PC-9 (cell line): Measurements from ENCODE around the gene MAN1C1. TPM values are rescaled to one million over a fixed set of nuclear protein-coding genes. Genes with fewer than 3 reads are reported as not detected.

ENCODE experiments used
- BruUV-seq: library from RNA; stranded (reverse); fragments of 400-500 nt; replicated peaks from 2 replicates; lab custom pipeline; 2021; lab: Mats Ljungman, UMichigan
- CTCF ChIA-PET: fragments of 300-600 bp; sonication (Branson Sonifier 250); formaldehyde crosslinking; loops from one replicate; lab custom pipeline; 2022; ENCODE audit warnings: antibody characterized with exemption; lab: Charles Lee
- POLR2A ChIA-PET: fragments of 300-600 bp; sonication (Branson Sonifier 250); formaldehyde crosslinking; loops from one replicate; lab custom pipeline; 2022; ENCODE audit warnings: antibody characterized with exemption; ENCODE audit not compliant: unreplicated experiment; lab: Charles Lee
- DNase-seq, 2 experiments: peaks; one replicate each; pipeline versions ENCODE4 v3.0.0 to v3.0.0-alpha.2; 2015 to 2022; ENCODE audit warnings: mixed read lengths in 1 of 2
- H2AFZ ChIP-seq: fragments of 200-600 bp; sonication (generic); 2 replicates; pipeline ENCODE4 v1.8.1; 2017; ENCODE audit warnings: antibody characterized with exemption
- H3F3A ChIP-seq: fragments of 200-600 bp; sonication (generic); 2 replicates; pipeline ENCODE4 v1.8.1; 2017; ENCODE audit warnings: antibody characterized with exemption, mild to moderate bottlenecking, low read depth; ENCODE audit not compliant: insufficient read depth
- H3K27ac ChIP-seq: fragments of 200-600 bp; sonication (generic); 2 replicates; pipeline ENCODE4 v1.6.1; 2016; ENCODE audit warnings: mixed run types
- H3K27me3 ChIP-seq: fragments of 200-600 bp; sonication (generic); 2 replicates; pipeline ENCODE4 v1.6.1; 2016; ENCODE audit warnings: low read depth, mixed run types; ENCODE audit not compliant: insufficient read depth
- H3K36me3 ChIP-seq: fragments of 200-600 bp; sonication (generic); 2 replicates; pipeline ENCODE4 v1.6.1; 2016; ENCODE audit warnings: low read depth, mixed run types
- H3K4me1 ChIP-seq: fragments of 200-600 bp; sonication (generic); replicated peaks from 2 replicates; pipeline ENCODE4 v1.6.1; 2016; ENCODE audit warnings: mixed run types; ENCODE audit not compliant: insufficient read depth
- H3K4me2 ChIP-seq: fragments of 200-600 bp; sonication (generic); 2 replicates; pipeline ENCODE4 v1.6.1; 2017; ENCODE audit warnings: mixed run types
- H3K4me3 ChIP-seq: fragments of 200-600 bp; sonication (generic); 2 replicates; pipeline ENCODE4 v1.6.1; 2016; ENCODE audit warnings: mixed run types
- H3K79me2 ChIP-seq: fragments of 200-600 bp; sonication (generic); 2 replicates; pipeline ENCODE4 v1.6.1; 2017; ENCODE audit warnings: low read depth, mixed run types
- H3K9me2 ChIP-seq: fragments of 200-600 bp; sonication (generic); 2 replicates; pipeline ENCODE4 v1.8.1; 2017; ENCODE audit warnings: mild to moderate bottlenecking; ENCODE audit not compliant: insufficient read depth
- H3K9me3 ChIP-seq: fragments of 200-600 bp; sonication (generic); 2 replicates; pipeline ENCODE4 v1.8.1; 2016; ENCODE audit warnings: low read depth; ENCODE audit not compliant: insufficient read depth
- H4K20me1 ChIP-seq: fragments of 200-600 bp; sonication (generic); 2 replicates; pipeline ENCODE4 v1.8.1; 2017; ENCODE audit not compliant: insufficient read depth
- CTCF ChIP-seq: fragments of 200-600 bp; sonication (generic); conservative IDR thresholded peaks from 2 replicates; pipeline ENCODE4 v1.6.1; 2017; ENCODE audit warnings: mixed run types, antibody characterized with exemption, mild to moderate bottlenecking, moderate library complexity
- EZH2 ChIP-seq: fragments of 200-600 bp; sonication (generic); IDR thresholded peaks from 2 replicates; pipeline ENCODE4 v1.8.0; 2017; ENCODE audit warnings: antibody characterized with exemption, low read depth
- intact Hi-C: fragments of 100-400 bp; cut with micrococcal nuclease; formaldehyde crosslinking; loops from one replicate; pipeline ENCODE4 v1.10.0; 2022; ENCODE audit not compliant: unreplicated experiment
- total RNA-seq: library from RNA; stranded (reverse); gene quantifications from 2 replicates; pipeline ENCODE4 v1.2.3, GENCODE V29; 2021

Gene MAN1C1
- total RNA-seq, 1 experiment from 2014 or later: 0.41 TPM

- intact Hi-C loops: no loop called here
Measured at GRCh38 chr1:25756215-25756614, 139.6 kb downstream of the MAN1C1 start.

GRCh38 chr1:25757151-25757845, 140.7 kb downstream of the MAN1C1 start:
- ChIA-PET POLR2A (no interaction called here), CTCF (no interaction called here)
- H3K4me3 ChIP-seq: no peak overlapping the region
- intact Hi-C loops: no loop called here
- H3F3A ChIP-seq: no peaks in the 10 kb centered on the region
- no peak for DNase-seq
- H3K27ac ChIP-seq: no peak overlapping the region
- H2AFZ ChIP-seq: no peak overlapping the region
- BruUV-seq: no TSS peak
- H3K4me2 ChIP-seq: no peak overlapping the region
- H3K9me2 ChIP-seq: no peaks in the 10 kb centered on the region
- no peaks in the 10 kb centered on the region for H3K36me3 ChIP-seq
- H3K9me3 ChIP-seq: no peaks in the 10 kb centered on the region
- TF ChIP-seq EZH2 (no peak), CTCF (no peak)
- H3K27me3 ChIP-seq: no peaks in the 10 kb centered on the region
- no peaks in the 10 kb centered on the region for H3K4me1 ChIP-seq
- no peaks in the 10 kb centered on the region for H4K20me1 ChIP-seq
- no peaks in the 10 kb centered on the region for H3K79me2 ChIP-seq

More at GRCh38 chr1:25756215-25756614, 139.6 kb downstream of the MAN1C1 start:
- H3K79me2 ChIP-seq: no peaks in the 10 kb centered on the region
- no peaks in the 10 kb centered on the region for H3K9me2 ChIP-seq
- no peaks in the 10 kb centered on the region for H3F3A ChIP-seq
- no peaks in the 10 kb centered on the region for H3K9me3 ChIP-seq
- H3K36me3 ChIP-seq: no peaks in the 10 kb centered on the region
- H3K4me2 ChIP-seq: no peak overlapping the region
- H3K4me1 ChIP-seq: no peaks in the 10 kb centered on the region
- H3K4me3 ChIP-seq: no peak overlapping the region
- TF ChIP-seq EZH2 (no peak), CTCF (no peak)
- H2AFZ ChIP-seq: no peak overlapping the region
- CTCF ChIA-PET: no interaction called here
- POLR2A ChIA-PET: no interaction called here
- DNase-seq: no peak
- no peaks in the 10 kb centered on the region for H4K20me1 ChIP-seq
- H3K27me3 ChIP-seq: no peaks in the 10 kb centered on the region
- no TSS peak for BruUV-seq
- H3K27ac ChIP-seq: no peak overlapping the region

- H3K4me3 ChIP-seq: no peak overlapping the region
- ChIA-PET POLR2A (no interaction called here), CTCF (no interaction called here)
- BruUV-seq: no TSS peak
- H3K9me2 ChIP-seq: no peaks in the 10 kb centered on the region
- no peaks in the 10 kb centered on the region for H3K36me3 ChIP-seq
- H3K79me2 ChIP-seq: no peaks in the 10 kb centered on the region
- intact Hi-C loops: no loop called here
- H3K4me1 ChIP-seq: no peaks in the 10 kb centered on the region
- H2AFZ ChIP-seq: no peak overlapping the region
- no peak for TF ChIP-seq CTCF
- TF ChIP-seq EZH2: no peak
- H3K4me2 ChIP-seq: no peak overlapping the region
- no peaks in the 10 kb centered on the region for H4K20me1 ChIP-seq
- no peaks in the 10 kb centered on the region for H3F3A ChIP-seq
- no peaks in the 10 kb centered on the region for H3K27me3 ChIP-seq
- no peaks in the 10 kb centered on the region for H3K9me3 ChIP-seq
- no peak overlapping the region for H3K27ac ChIP-seq
- no peak for DNase-seq
Measured at GRCh38 chr1:25757846-25758185, 141.2 kb downstream of the MAN1C1 start.
